Heart left ventricle (tissue), 16 donors: Measurements from ENCODE around the gene TMEM145. TPM values are rescaled to one million over a fixed set of nuclear protein-coding genes. Genes with fewer than 3 reads are reported as not detected.

Experiments
- ATAC-seq, 4 donors: fragments of 200-7000 bp; cut with Tn5 transposase; one replicate each; pipeline ENCODE4 v1.9.1; 2020 to 2022; ENCODE audit warnings: moderate library complexity in 4 of 4, mild to moderate bottlenecking in 3 of 4, moderate number of reproducible peaks in 1 of 4
- DNase-seq, 5 donors: peaks; one replicate each; pipeline ENCODE4 v3.0.0-alpha.2; 2020
- H3K27ac ChIP-seq, 12 donors: fragments of 200-600 bp; sonication (generic) in 4 of 12; one replicate each; pipeline versions ENCODE4 v1.5.0 to v1.8.0; 2016 to 2022; ENCODE audit warnings: mild to moderate bottlenecking in 2 of 12
- H3K27me3 ChIP-seq, 9 donors: fragments of 200-600 bp; sonication (generic) in 2 of 9; one replicate each; pipeline versions ENCODE4 v1.5.1 to v1.8.0; 2016 to 2022; ENCODE audit warnings: mild to moderate bottlenecking in 3 of 9
- H3K36me3 ChIP-seq, 9 donors: fragments of 200-600 bp; sonication (generic) in 2 of 9; one replicate each; pipeline versions ENCODE4 v1.5.0 to v1.8.0; 2018 to 2022; ENCODE audit warnings: mild to moderate bottlenecking in 2 of 9
- H3K4me1 ChIP-seq, 12 donors: fragments of 200-600 bp; sonication (generic) in 4 of 12; one replicate each; pipeline versions ENCODE4 v1.5.0 to v1.8.0; 2016 to 2022; ENCODE audit warnings: mild to moderate bottlenecking in 3 of 12
- H3K4me3 ChIP-seq, 12 donors: fragments of 200-600 bp; sonication (generic) in 4 of 12; one replicate each; pipeline versions ENCODE4 v1.5.0 to v1.8.0; 2017 to 2022; ENCODE audit warnings: mild to moderate bottlenecking in 9 of 12, moderate library complexity in 4 of 12
- H3K9me3 ChIP-seq, 12 donors: fragments of 200-600 bp; sonication (generic) in 4 of 12; one replicate each; pipeline versions ENCODE4 v1.5.0 to v1.8.0; 2016 to 2022; ENCODE audit warnings: mild to moderate bottlenecking in 1 of 12
- CTCF ChIP-seq, 12 donors: fragments of 200-600 bp; sonication (generic) in 4 of 12; IDR thresholded peaks; one replicate each; pipeline versions ENCODE4 v1.5.0 to v1.8.0; 2018 to 2022; ENCODE audit warnings: antibody characterized with exemption in 12 of 12, mild to moderate bottlenecking in 5 of 12
- POLR2A ChIP-seq, 2 donors: fragments of 450-650 bp; IDR thresholded peaks; one replicate each; pipeline ENCODE4 v1.6.1; 2017; ENCODE audit warnings: antibody characterized with exemption in 2 of 2, mild to moderate bottlenecking in 2 of 2, moderate library complexity in 2 of 2
- WGBS, 4 donors: extraction: QIAGEN DNeasy Blood & Tissue Kit in 2 of 4; methylation state at CpG; one replicate each; pipeline versions ENCODE4 v1.1.5 to v1.1.7; 2013 to 2018; 5-methylcytosine and 5-hydroxymethylcytosine counted together
- intact Hi-C, 10 donors: fragments of 100-400 bp; cut with DNase I; formaldehyde crosslinking; loops; one replicate each; pipeline versions ENCODE4 v1.11.1 to v1.14.2; 2022
- microRNA-seq, 4 donors: library from miRNA; unstranded; fragments of <30 nt; microRNA quantifications; one replicate each; pipeline versions ENCODE4 to v1.2.0, GENCODE V29; 2017 to 2020
- polyA plus RNA-seq, 2 donors: library from polyadenylated mRNA; stranded (reverse); fragments of 200-250 nt; gene quantifications; one replicate each; pipeline ENCODE4 v1.2.3, GENCODE V29; 2013
- total RNA-seq, 9 donors: library from RNA; depleted of rRNA in 2 of 9; stranded (reverse); fragments of >200 nt in 2 of 9; fragmentation: NEBNext Ultra II Directional in 3 of 9; extraction: Animal tissue kit (Norgen Biotek cat#: 25700) in 3 of 9; gene quantifications; one replicate each; pipeline versions ENCODE4 v1.1.0 to v1.2.4, GENCODE V29; 2016 to 2023
- donor health status: ischemic (EF 13 %, LVEDD 7.1; RV severe dilation, severe dysfunction).
- donor health status: healthy with polysubstance abuse.
- donor health status: DM: no; HTN: yes; CAD: no.
- donor health status: DM: no; HTN: no; CAD: no.
- donor health status: ischemic (EF 25% LVEDD 6.9; RV normal size, moderate dysfunction).
- donor health status: ischemic (EF 25% LVEDD 5.7; RV mildly dilated, moderate dysfunction).
- donor health status: healthy.
- donor health status: DM: yes; HTN: yes; CAD: no.
- donor health status: ischemic (EF 35%, LVEDD 5.7; RV mildly dilated, moderate dysfunction).
- donor health status: nonischemic (EF 11% LVEDD 7.7; RV severe dilation, severe dysfunction).
- donor health status: DM: yes; HTN: yes; CAD: no.
- donor health status: PGD.
- donor health status: ischemic (EF 29% LVEDD 5.4; RV normal size, mild dysfunction).
- donor health status: nonischemic (EF 23%, LVEDD 6.1; RV moderate dilation, normal function).

The TMEM145 gene
- total and polyA plus RNA-seq, 11 donors: 0.11 to 0.27 (median 0.17) TPM; not detected in 7

DNA sequence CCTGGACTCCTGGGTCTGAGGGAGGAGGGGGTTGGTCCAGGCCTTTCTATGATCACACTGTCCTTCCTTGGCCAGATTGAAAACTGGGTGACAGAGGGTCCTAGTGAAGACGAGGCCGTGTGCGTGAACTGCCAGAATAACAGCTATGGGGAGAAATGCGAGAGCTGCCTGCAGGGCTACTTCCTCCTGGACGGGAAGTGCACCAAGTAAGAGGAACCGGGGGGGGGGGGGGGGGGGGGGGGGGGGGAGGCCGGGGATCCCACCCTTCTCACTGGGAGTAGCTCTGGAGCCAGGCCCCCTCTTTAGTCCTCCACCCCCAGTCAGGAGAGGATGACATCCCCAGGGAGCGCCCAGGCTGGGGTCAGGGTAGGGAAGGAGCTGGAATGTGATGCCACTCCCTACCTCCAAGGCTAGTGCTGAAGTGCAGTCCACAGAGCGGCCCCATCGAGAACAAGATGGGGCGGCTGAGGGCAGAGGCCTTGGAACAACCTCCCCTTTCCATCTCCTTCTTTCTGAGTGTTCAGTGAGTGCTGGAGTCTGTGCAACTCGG, 57.6 kb downstream of the TMEM145 start:
- no peaks in the 10 kb centered on the region for H3K27me3 ChIP-seq
- H3K36me3 ChIP-seq: peaks cover 0 to 28% (median 16%) of the 10 kb centered on the region in 9 donors
- ATAC-seq (no peak), DNase-seq (no peak)
- intact Hi-C loops: no loop called here
- H3K9me3 ChIP-seq: no peaks in the 10 kb centered on the region
- no peak overlapping the region for H3K27ac ChIP-seq
- TF ChIP-seq POLR2A (IDR thresholded peaks at IDR 0.05): no peak
- TF ChIP-seq CTCF (IDR thresholded peaks at IDR 0.05): no peak
- peaks cover 0 to 24% (median 8%) of the 10 kb centered on the region in 12 donors for H3K4me1 ChIP-seq
- WGBS, 4 donors: 66 to 83% (median 81%) methylated on average over 10 to 12 of the region's 12 CpGs
- no peak overlapping the region for H3K4me3 ChIP-seq

Small RNAs within 50 kb of the gene (microRNA-seq; reads per million reads assigned to microRNA genes)
- gene MIR8077: 0 reads per million in 4 donors

Other genes with a start within 250 kb of the TMEM145 start
- 1 to 10 TPM; 1.4 to 9.0 (median 3.6) TPM for gene GRIK5, start 243.1 kb upstream of the TMEM145 start, total RNA-seq
- gene GRIK5, start 243.1 kb upstream of the TMEM145 start, polyA plus RNA-seq: under 1 TPM; 0.28 to 0.72 TPM
- 10 to 100 TPM in 3 of 9 donors, 1 to 10 TPM in 6; 6.3 to 17.7 (median 8.8) TPM for gene ZNF574, start 237.1 kb upstream of the TMEM145 start, total RNA-seq
- gene ZNF574, start 237.1 kb upstream of the TMEM145 start, polyA plus RNA-seq: 1 to 10 TPM; 5.1 to 6.9 TPM
- gene POU2F2, start 180.9 kb upstream of the TMEM145 start, total RNA-seq: 10 to 100 TPM in 1 of 9 donors, 1 to 10 TPM in 1, under 1 TPM in 7; 0.16 to 10.1 (median 0.50) TPM
- gene POU2F2, start 180.9 kb upstream of the TMEM145 start, polyA plus RNA-seq: under 1 TPM; 0.61 to 0.69 TPM
- 10 to 100 TPM; 11.1 to 24.1 (median 17.2) TPM for gene DEDD2, start 95.6 kb upstream of the TMEM145 start, total RNA-seq
- gene DEDD2, start 95.6 kb upstream of the TMEM145 start, polyA plus RNA-seq: 10 to 100 TPM; 12.6 to 18.3 TPM
- gene ZNF526, start 93.0 kb upstream of the TMEM145 start, total RNA-seq: 1 to 10 TPM; 3.9 to 7.2 (median 5.8) TPM
- 1 to 10 TPM; 3.3 to 5.4 TPM for gene ZNF526, start 93.0 kb upstream of the TMEM145 start, polyA plus RNA-seq
- 10 to 100 TPM; 22.5 to 46.9 (median 36.8) TPM for gene GSK3A, start 70.7 kb upstream of the TMEM145 start, total RNA-seq
- gene GSK3A, start 70.7 kb upstream of the TMEM145 start, polyA plus RNA-seq: 10 to 100 TPM; 51.6 to 76.5 TPM
- gene ERF, start 58.2 kb upstream of the TMEM145 start, total RNA-seq: 10 to 100 TPM; 26.1 to 49.7 (median 35.5) TPM
- 10 to 100 TPM; 31.9 to 45.4 TPM for gene ERF, start 58.2 kb upstream of the TMEM145 start, polyA plus RNA-seq
- gene CIC, start 44.1 kb upstream of the TMEM145 start, total RNA-seq: 10 to 100 TPM; 25.5 to 54.8 (median 35.8) TPM
- 10 to 100 TPM; 27.1 to 27.5 TPM for gene CIC, start 44.1 kb upstream of the TMEM145 start, polyA plus RNA-seq
- gene PRR19, start 11.2 kb upstream of the TMEM145 start, total RNA-seq: under 1 TPM in 3 of 9 donors, not detected in 6; 0.16 to 0.53 (median 0.40) TPM
- under 1 TPM in 1 of 2 donors, not detected in 1; 0.17 TPM for gene PRR19, start 11.2 kb upstream of the TMEM145 start, polyA plus RNA-seq
- gene PAFAH1B3, start 10.7 kb upstream of the TMEM145 start, total RNA-seq: 1 to 10 TPM; 1.8 to 9.4 (median 2.5) TPM
- gene PAFAH1B3, start 10.7 kb upstream of the TMEM145 start, polyA plus RNA-seq: 1 to 10 TPM; 4.9 to 9.5 TPM
- 10 to 100 TPM; 26.5 to 50.4 (median 36.6) TPM for gene MEGF8, start 12.3 kb downstream of the TMEM145 start, total RNA-seq
- 10 to 100 TPM; 22.8 to 23.1 TPM for gene MEGF8, start 12.3 kb downstream of the TMEM145 start, polyA plus RNA-seq
- 1 to 10 TPM in 1 of 9 donors, under 1 TPM in 3, not detected in 5; 0.62 to 1.4 (median 0.94) TPM for gene CNFN, start 77.0 kb downstream of the TMEM145 start, total RNA-seq
- 1 to 10 TPM; 1.3 to 2.9 TPM for gene CNFN, start 77.0 kb downstream of the TMEM145 start, polyA plus RNA-seq
- gene LIPE, start 114.1 kb downstream of the TMEM145 start, total RNA-seq: 100 to 1,000 TPM in 1 of 9 donors, 10 to 100 TPM in 8; 34.7 to 111 (median 57.3) TPM
- gene LIPE, start 114.1 kb downstream of the TMEM145 start, polyA plus RNA-seq: 10 to 100 TPM; 47.1 to 67.1 TPM
- gene CXCL17, start 129.6 kb downstream of the TMEM145 start, total RNA-seq: not detected
- not detected for gene CXCL17, start 129.6 kb downstream of the TMEM145 start, polyA plus RNA-seq
- 1 to 10 TPM; 1.3 to 8.3 (median 2.5) TPM for gene CEACAM1, start 215.2 kb downstream of the TMEM145 start, total RNA-seq
- 1 to 10 TPM; 1.6 to 2.1 TPM for gene CEACAM1, start 215.2 kb downstream of the TMEM145 start, polyA plus RNA-seq